ENCODE results near the gene ATL2.

ATL2 gene

DNA sequence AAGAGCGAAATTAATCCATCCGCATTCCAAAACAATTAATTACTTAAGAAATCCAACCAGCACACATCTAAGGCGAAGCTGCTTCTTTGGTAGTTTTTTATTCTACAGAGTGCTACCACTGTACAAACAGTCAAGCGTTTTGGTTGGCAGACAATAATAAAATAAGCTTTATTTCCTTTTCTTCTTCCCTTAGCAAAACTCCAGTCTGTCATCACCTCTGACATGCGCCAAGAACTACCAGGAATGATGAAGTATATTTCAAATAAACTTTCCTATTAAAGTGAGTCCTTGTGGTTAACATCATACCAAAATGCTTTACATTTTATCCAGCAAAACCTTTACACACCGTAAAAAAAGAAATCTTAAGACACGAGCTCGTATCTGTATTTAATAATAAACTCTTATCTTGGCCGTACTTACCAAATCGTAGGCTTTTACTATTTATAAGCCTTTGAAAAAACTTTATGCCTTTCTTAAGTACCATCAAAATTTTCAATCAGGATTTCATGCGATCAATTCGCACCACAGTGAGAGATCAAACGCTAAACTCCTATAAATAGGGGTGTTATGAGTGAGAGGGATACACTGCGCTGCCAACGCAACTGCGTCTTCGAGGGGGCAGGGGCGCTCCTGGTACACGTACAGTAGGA is 1.3 kb downstream of the ATL2 start:
- TF ChIP-seq, protein P1, sequence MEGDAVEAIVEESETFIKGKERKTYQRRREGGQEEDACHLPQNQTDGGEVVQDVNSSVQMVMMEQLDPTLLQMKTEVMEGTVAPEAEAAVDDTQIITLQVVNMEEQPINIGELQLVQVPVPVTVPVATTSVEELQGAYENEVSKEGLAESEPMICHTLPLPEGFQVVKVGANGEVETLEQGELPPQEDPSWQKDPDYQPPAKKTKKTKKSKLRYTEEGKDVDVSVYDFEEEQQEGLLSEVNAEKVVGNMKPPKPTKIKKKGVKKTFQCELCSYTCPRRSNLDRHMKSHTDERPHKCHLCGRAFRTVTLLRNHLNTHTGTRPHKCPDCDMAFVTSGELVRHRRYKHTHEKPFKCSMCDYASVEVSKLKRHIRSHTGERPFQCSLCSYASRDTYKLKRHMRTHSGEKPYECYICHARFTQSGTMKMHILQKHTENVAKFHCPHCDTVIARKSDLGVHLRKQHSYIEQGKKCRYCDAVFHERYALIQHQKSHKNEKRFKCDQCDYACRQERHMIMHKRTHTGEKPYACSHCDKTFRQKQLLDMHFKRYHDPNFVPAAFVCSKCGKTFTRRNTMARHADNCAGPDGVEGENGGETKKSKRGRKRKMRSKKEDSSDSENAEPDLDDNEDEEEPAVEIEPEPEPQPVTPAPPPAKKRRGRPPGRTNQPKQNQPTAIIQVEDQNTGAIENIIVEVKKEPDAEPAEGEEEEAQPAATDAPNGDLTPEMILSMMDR (IDR thresholded peaks at IDR 0.05; ENCODE audit: extremely low read depth, missing control alignments) = no peak
- DNase-seq (ENCODE audit: low spot score) = no peak

- no peak for DNase-seq (ENCODE audit: low spot score)
- TF ChIP-seq, protein P1 (IDR thresholded peaks at IDR 0.05; ENCODE audit: extremely low read depth, missing control alignments) = no peak
These were observed 2.1 kb downstream of the ATL2 start for GRCh38 chr2:38374984-38375383.

GRCh38 chr2:38371235-38371634 is 5.8 kb downstream of the ATL2 start:
- TF ChIP-seq, protein P1 (IDR thresholded peaks at IDR 0.05; ENCODE audit: extremely low read depth, missing control alignments) = no peak
- no peak for DNase-seq (ENCODE audit: low spot score)

- TF ChIP-seq, protein P1 (IDR thresholded peaks at IDR 0.05; ENCODE audit: extremely low read depth, missing control alignments) = no peak
- no peak for DNase-seq (ENCODE audit: low spot score)
These were observed 6.4 kb downstream of the ATL2 start for GRCh38 chr2:38370664-38371063.

- no peak for DNase-seq (ENCODE audit: low spot score)
- TF ChIP-seq, protein P1 (IDR thresholded peaks at IDR 0.05; ENCODE audit: extremely low read depth, missing control alignments) = no peak
These were observed 14.8 kb downstream of the ATL2 start for GRCh38 chr2:38362232-38362631.

- TF ChIP-seq, protein P1 (IDR thresholded peaks at IDR 0.05; ENCODE audit: extremely low read depth, missing control alignments) = no peak
- DNase-seq (ENCODE audit: low spot score) = no peak
These were observed 16.9 kb downstream of the ATL2 start for GRCh38 chr2:38360177-38360576.

GRCh38 chr2:38353402-38353801 is 23.7 kb downstream of the ATL2 start:
- no peak for DNase-seq (ENCODE audit: low spot score)
- TF ChIP-seq, protein P1 (IDR thresholded peaks at IDR 0.05; ENCODE audit: extremely low read depth, missing control alignments) = no peak

All from GM20000 (cell line).